ENCODE data around the gene IER3.

Gene IER3

GRCh38 chr6:30703821-30704220 lies 40.5 kb downstream of the IER3 start:
- no peak for DNase-seq (ENCODE audit: low read depth in 2 of 2)

- DNase-seq (ENCODE audit: low read depth in 2 of 2), result no peak
Observed at GRCh38 chr6:30703011-30703410, 41.3 kb downstream of the IER3 start.

- DNase-seq (ENCODE audit: low read depth in 2 of 2), result no peak
Observed at GRCh38 chr6:30700340-30700739, 44.0 kb downstream of the IER3 start.

GRCh38 chr6:30696432-30696831 lies 47.9 kb downstream of the IER3 start:
- no peak for DNase-seq (ENCODE audit: low read depth in 2 of 2)

Measured in stimulated activated CD8-positive, alpha-beta memory T cell treated with anti-CD3 and anti-CD28 coated beads, Interleukin-15, amount 100 ng/mL, for 48 hours (primary cell).